ENCODE data around the gene GPC3. TPM values are rescaled to one million over a fixed set of nuclear protein-coding genes. Genes with fewer than 3 reads are reported as not detected.

Gene GPC3
- total and polyA plus RNA-seq, 8 donors, result 0.46 to 137 (median 4.4) TPM

DNA sequence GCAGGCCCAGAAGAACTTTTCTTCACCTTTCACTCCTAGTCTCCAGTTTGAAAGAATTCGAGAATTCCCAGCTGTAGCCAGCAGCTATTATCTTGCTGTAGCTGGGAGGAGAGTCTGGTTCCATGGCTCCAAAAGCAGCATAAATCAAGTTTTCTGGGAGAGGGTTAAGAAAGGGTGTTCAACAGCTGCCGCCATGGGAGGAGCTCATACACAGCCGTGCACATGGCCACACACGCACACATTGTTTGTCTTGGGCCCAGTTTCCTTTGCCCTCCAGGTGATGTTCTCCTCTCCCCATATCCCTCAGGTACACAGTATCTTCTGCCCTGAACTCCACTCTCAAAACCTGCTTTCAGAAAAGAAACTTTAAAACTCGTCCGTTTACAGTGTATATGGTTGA lies 4.1 kb upstream of the GPC3 start:
- Histone ChIP-seq H3K4me3 (no peak overlapping the region), H3K4me1 (peaks cover 0 to 14% (median 11%) of the 10 kb centered on the region in 4 donors), H3K36me3 (no peaks in the 10 kb centered on the region), H3K9me3 (no peaks in the 10 kb centered on the region), H3K27ac (no peak overlapping the region), H3K27me3 (peaks cover 0 to 21% (median 19%) of the 10 kb centered on the region in 3 donors)
- intact Hi-C loops (cut with DNase I; ENCODE audit: low total_unique reads), result no loop called here
- DNase-seq, result no peak
- TF ChIP-seq POLR2AphosphoS5 (IDR thresholded peaks at IDR 0.05) (no peak), EP300 (IDR thresholded peaks at IDR 0.05) (no peak), POLR2A (IDR thresholded peaks at IDR 0.05) (no peak)
- TF ChIP-seq, protein P1, sequence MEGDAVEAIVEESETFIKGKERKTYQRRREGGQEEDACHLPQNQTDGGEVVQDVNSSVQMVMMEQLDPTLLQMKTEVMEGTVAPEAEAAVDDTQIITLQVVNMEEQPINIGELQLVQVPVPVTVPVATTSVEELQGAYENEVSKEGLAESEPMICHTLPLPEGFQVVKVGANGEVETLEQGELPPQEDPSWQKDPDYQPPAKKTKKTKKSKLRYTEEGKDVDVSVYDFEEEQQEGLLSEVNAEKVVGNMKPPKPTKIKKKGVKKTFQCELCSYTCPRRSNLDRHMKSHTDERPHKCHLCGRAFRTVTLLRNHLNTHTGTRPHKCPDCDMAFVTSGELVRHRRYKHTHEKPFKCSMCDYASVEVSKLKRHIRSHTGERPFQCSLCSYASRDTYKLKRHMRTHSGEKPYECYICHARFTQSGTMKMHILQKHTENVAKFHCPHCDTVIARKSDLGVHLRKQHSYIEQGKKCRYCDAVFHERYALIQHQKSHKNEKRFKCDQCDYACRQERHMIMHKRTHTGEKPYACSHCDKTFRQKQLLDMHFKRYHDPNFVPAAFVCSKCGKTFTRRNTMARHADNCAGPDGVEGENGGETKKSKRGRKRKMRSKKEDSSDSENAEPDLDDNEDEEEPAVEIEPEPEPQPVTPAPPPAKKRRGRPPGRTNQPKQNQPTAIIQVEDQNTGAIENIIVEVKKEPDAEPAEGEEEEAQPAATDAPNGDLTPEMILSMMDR (IDR thresholded peaks at IDR 0.05), result no peak
- WGBS, 5 donors, result 62 to 73% (median 65%) methylated on average over 6 of the region's 6 CpGs

DNA sequence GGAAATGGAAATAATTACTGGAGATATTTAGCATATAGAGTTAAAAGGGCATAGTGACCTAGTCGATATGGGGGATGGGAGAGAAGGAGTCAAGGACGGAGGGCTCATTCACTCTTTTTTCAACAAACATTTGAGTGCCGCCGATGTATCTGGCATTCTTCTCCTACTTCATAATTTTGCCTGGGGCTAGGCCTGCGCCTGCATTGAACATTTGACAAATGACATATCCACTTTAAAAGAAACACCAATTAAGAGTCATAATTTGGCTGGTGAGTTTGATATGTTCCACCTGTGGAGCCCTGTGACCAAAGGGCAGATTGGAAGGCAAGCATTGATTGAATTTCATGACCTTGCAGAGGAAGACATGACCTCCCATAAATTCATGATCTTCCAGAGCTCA lies 2.6 kb upstream of the GPC3 start:
- Histone ChIP-seq H3K36me3 (no peaks in the 10 kb centered on the region), H3K4me3 (no peak overlapping the region), H3K27me3 (peaks cover 0 to 36% (median 32%) of the 10 kb centered on the region in 3 donors), H3K4me1 (peaks cover 0 to 17% (median 12%) of the 10 kb centered on the region in 4 donors), H3K27ac (no peak overlapping the region), H3K9me3 (no peaks in the 10 kb centered on the region)
- intact Hi-C loops (cut with DNase I; ENCODE audit: low total_unique reads), result no loop called here
- no peak for DNase-seq
- TF ChIP-seq EP300 (IDR thresholded peaks at IDR 0.05), result no peak
- no peak for TF ChIP-seq POLR2A (IDR thresholded peaks at IDR 0.05)
- TF ChIP-seq, protein P1 (IDR thresholded peaks at IDR 0.05), result no peak
- TF ChIP-seq POLR2AphosphoS5 (IDR thresholded peaks at IDR 0.05), result no peak
- WGBS, 5 donors, result 74 to 87% (median 78%) methylated on average over 5 of the region's 5 CpGs

- H3K36me3 ChIP-seq, result no peaks in the 10 kb centered on the region
- H3K27ac ChIP-seq, result no peak overlapping the region
- no peak for TF ChIP-seq POLR2AphosphoS5 (IDR thresholded peaks at IDR 0.05)
- TF ChIP-seq, protein P1 (IDR thresholded peaks at IDR 0.05), result no peak
- no peak for TF ChIP-seq EP300 (IDR thresholded peaks at IDR 0.05)
- TF ChIP-seq POLR2A (IDR thresholded peaks at IDR 0.05), result no peak
- no peak overlapping the region for H3K4me3 ChIP-seq
- H3K27me3 ChIP-seq, result peaks cover 0 to 38% (median 32%) of the 10 kb centered on the region in 3 donors
- no peak for DNase-seq
- WGBS, 5 donors, result 48 to 72% (median 64%) methylated on average over 6 of the region's 6 CpGs
- intact Hi-C loops (cut with DNase I; ENCODE audit: low total_unique reads), result no loop called here
- H3K9me3 ChIP-seq, result no peaks in the 10 kb centered on the region
- H3K4me1 ChIP-seq, result peaks cover 0 to 17% (median 12%) of the 10 kb centered on the region in 4 donors
Measured at GRCh38 chrX:133987188-133987587, 1.8 kb upstream of the GPC3 start.

GRCh38 chrX:133985967-133986683 lies 731 bp upstream of the GPC3 start:
- peaks cover 0 to 17% (median 12%) of the 10 kb centered on the region in 4 donors for H3K4me1 ChIP-seq
- DNase-seq, result no peak
- H3K36me3 ChIP-seq, result no peaks in the 10 kb centered on the region
- TF ChIP-seq POLR2AphosphoS5 (IDR thresholded peaks at IDR 0.05) (no peak), POLR2A (IDR thresholded peaks at IDR 0.05) (no peak)
- peak overlapping the region; percentile 38 to 48 (median 42) for H3K4me3 ChIP-seq
- H3K9me3 ChIP-seq, result no peaks in the 10 kb centered on the region
- intact Hi-C loops (cut with DNase I; ENCODE audit: low total_unique reads), result no loop called here
- H3K27ac ChIP-seq, result no peak overlapping the region
- 5 to 57% (median 21%) methylated on average over 14 of the region's 14 CpGs for WGBS, 5 donors
- peaks cover 0 to 38% (median 32%) of the 10 kb centered on the region in 3 donors for H3K27me3 ChIP-seq

GRCh38 chrX:133984857-133985163 lies 584 bp downstream of the GPC3 start:
- H3K27me3 ChIP-seq, result peaks cover 0 to 38% (median 32%) of the 10 kb centered on the region in 3 donors
- intact Hi-C loops (cut with DNase I; ENCODE audit: low total_unique reads), result no loop called here
- H3K4me3 ChIP-seq, result peak overlapping the region; percentile 38 to 48 (median 42)

More at GRCh38 chrX:133984857-133985163, 584 bp downstream of the GPC3 start:
- TF ChIP-seq EP300 (IDR thresholded peaks at IDR 0.05) (no peak), POLR2AphosphoS5 (IDR thresholded peaks at IDR 0.05) (no peak), POLR2A (IDR thresholded peaks at IDR 0.05) (no peak)
- TF ChIP-seq, protein P1 (IDR thresholded peaks at IDR 0.05), result no peak
- whole genome bisulfite sequencing, 5 donors, result 4 to 47% (median 5%) methylated on average over 5 to 16 of the region's 16 CpGs
- no peaks in the 10 kb centered on the region for H3K36me3 ChIP-seq
- no peak overlapping the region for H3K27ac ChIP-seq
- DNase-seq, result no peak
- peaks cover 0 to 17% (median 12%) of the 10 kb centered on the region in 4 donors for H3K4me1 ChIP-seq
- H3K9me3 ChIP-seq, result no peaks in the 10 kb centered on the region

All from stomach (tissue), 9 donors.